Mucosa of descending colon (tissue), 3 donors: Measurements from ENCODE around the gene KEAP1. TPM values are rescaled to one million over a fixed set of nuclear protein-coding genes. Genes with fewer than 3 reads are reported as not detected.

Experiments
- ATAC-seq: fragments of 200-7000 bp; cut with Tn5 transposase; one replicate; pipeline ENCODE4 v1.9.1; 2020; ENCODE audit warnings: mild to moderate bottlenecking, moderate library complexity
- DNase-seq, 3 donors: peaks; one replicate each; pipeline ENCODE4 v3.0.0-alpha.2; 2020
- H3K36me3 ChIP-seq: fragments of 200-600 bp; one replicate; pipeline ENCODE4 v1.8.0; 2021; ENCODE audit warnings: low read depth, mild to moderate bottlenecking
- H3K4me1 ChIP-seq: fragments of 200-600 bp; one replicate; pipeline ENCODE4 v1.8.0; 2021; ENCODE audit warnings: low read depth, mild to moderate bottlenecking
- H3K4me3 ChIP-seq: fragments of 200-600 bp; one replicate; pipeline ENCODE4 v1.8.0; 2021; ENCODE audit warnings: mild to moderate bottlenecking
- H3K9me3 ChIP-seq: fragments of 200-600 bp; one replicate; pipeline ENCODE4 v1.8.0; 2021; ENCODE audit warnings: mild to moderate bottlenecking
- CTCF ChIP-seq: fragments of 200-600 bp; IDR thresholded peaks from one replicate; pipeline ENCODE4 v1.8.0; 2022; ENCODE audit warnings: antibody characterized with exemption, mild to moderate bottlenecking
- intact Hi-C, 2 donors: fragments of 100-400 bp; cut with DNase I in 1 of 2; cut with micrococcal nuclease in 1 of 2; formaldehyde crosslinking; loops; one replicate each; pipeline versions ENCODE4 v1.11.0 to v1.11.1; 2022; cut with DNase I, micrococcal nuclease
- total RNA-seq, 3 donors: library from RNA; stranded (reverse); fragmentation: NEBNext Ultra II Directional in 2 of 3; extraction: Animal tissue kit (Norgen Biotek cat#: 25700) in 2 of 3; gene quantifications; one replicate each; pipeline versions ENCODE4 v1.2.1 to v1.2.4, GENCODE V29; 2021 to 2023
- donor health status: DM: no; HTN: no; CAD: no; lungs with moderate emphysema.
- donor health status: DM: no; HTN: no; CAD: no.
- donor health status: DM: no; HTN: yes; CAD: no.

KEAP1 gene
- total RNA-seq, 3 donors from 2014 or later: 57.5 to 75.7 (median 61.0) TPM

- peak; percentile 84 to 88 (median 84) for DNase-seq
- peaks cover 8% of the 10 kb centered on the region for H3K4me1 ChIP-seq
- TF ChIP-seq CTCF: peak; percentile 60
- no peak overlapping the region for H3K4me3 ChIP-seq
- ATAC-seq: peak; percentile 90
- H3K36me3 ChIP-seq: no peaks in the 10 kb centered on the region
- intact Hi-C loops: no loop called here
- no peaks in the 10 kb centered on the region for H3K9me3 ChIP-seq
These were observed 24.2 kb downstream of the KEAP1 start for GRCh38 chr19:10478903-10479384.

- no peaks in the 10 kb centered on the region for H3K9me3 ChIP-seq
- H3K4me3 ChIP-seq: no peak overlapping the region
- no peak for TF ChIP-seq CTCF
- ATAC-seq (no peak), DNase-seq (no peak)
- no peaks in the 10 kb centered on the region for H3K36me3 ChIP-seq
- intact Hi-C loops: no loop called here
- peaks cover 8% of the 10 kb centered on the region for H3K4me1 ChIP-seq
These were observed 24.7 kb downstream of the KEAP1 start for GRCh38 chr19:10478476-10478875.

GRCh38 chr19:10474962-10475451 is 28.1 kb downstream of the KEAP1 start:
- TF ChIP-seq CTCF: no peak
- ATAC-seq (no peak), DNase-seq (no peak)
- intact Hi-C loops: no loop called here
- H3K36me3 ChIP-seq: no peaks in the 10 kb centered on the region
- H3K4me3 ChIP-seq: no peak overlapping the region
- no peaks in the 10 kb centered on the region for H3K9me3 ChIP-seq
- H3K4me1 ChIP-seq: peaks cover 8% of the 10 kb centered on the region

GRCh38 chr19:10473192-10473591 is 30.0 kb downstream of the KEAP1 start:
- no peaks in the 10 kb centered on the region for H3K4me1 ChIP-seq
- DNase-seq (no peak), ATAC-seq (no peak)
- H3K36me3 ChIP-seq: no peaks in the 10 kb centered on the region
- no peak for TF ChIP-seq CTCF
- no peaks in the 10 kb centered on the region for H3K9me3 ChIP-seq
- no peak overlapping the region for H3K4me3 ChIP-seq
- intact Hi-C loops: no loop called here

GRCh38 chr19:10471909-10472308 is 31.2 kb downstream of the KEAP1 start:
- no peaks in the 10 kb centered on the region for H3K4me1 ChIP-seq
- no peak for DNase-seq
- peak; percentile 56 for ATAC-seq

More at GRCh38 chr19:10471909-10472308, 31.2 kb downstream of the KEAP1 start:
- TF ChIP-seq CTCF: no peak
- no peaks in the 10 kb centered on the region for H3K9me3 ChIP-seq
- H3K36me3 ChIP-seq: no peaks in the 10 kb centered on the region
- intact Hi-C loops: no loop called here
- H3K4me3 ChIP-seq: no peak overlapping the region
